Stimulated activated naive CD4-positive, alpha-beta T cell (primary cell): ENCODE data around the gene CPNE1.

ENCODE experiments used
- DNase-seq, 6 experiments: peaks; one replicate each; lab custom pipeline; 2025; lab: John Stamatoyannopoulos, UW

CPNE1 gene

DNA sequence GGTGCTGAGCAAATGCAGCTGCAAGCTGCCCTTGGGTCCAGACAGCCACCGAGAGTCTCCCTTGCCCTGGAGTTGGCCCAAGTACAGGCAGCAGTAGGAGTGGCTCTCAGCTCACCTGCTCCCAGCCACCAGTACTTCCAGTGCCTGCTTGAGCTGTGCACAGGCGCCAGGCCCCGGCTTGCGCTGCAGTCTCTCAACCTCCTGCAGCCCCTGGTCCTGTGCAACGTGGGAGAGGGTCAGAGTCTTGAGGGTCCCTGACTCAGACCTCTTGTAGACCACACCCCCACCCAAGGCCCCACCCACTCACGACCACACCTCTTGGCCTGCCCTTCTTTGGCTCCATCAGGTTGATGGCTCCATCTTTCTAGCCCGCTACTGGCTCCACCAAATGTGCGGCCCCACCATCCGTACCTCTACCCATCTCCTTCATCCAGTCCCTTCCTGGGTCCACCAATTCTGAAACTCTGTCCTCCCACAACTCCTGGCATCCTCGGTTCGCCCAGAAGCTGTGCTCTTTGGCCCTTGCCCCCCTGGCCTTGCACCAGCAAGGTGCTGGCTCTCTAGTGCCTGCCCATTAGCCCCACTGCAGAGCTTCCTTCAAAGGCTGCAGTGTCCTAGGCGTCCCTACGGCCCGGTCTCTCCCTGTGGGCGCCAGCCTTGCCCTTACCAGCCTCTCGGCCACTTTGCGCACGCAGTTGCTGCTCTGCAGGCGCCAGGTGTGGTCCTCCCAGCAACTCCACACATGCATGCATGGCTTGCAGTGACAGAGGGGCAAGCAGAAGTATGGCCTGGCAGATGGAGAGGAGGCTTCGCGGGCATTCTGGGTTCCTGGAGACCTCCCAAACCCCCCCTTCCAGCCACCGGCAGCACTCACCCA is 65.6 kb downstream of the CPNE1 start:
- DNase-seq = no peak

DNA sequence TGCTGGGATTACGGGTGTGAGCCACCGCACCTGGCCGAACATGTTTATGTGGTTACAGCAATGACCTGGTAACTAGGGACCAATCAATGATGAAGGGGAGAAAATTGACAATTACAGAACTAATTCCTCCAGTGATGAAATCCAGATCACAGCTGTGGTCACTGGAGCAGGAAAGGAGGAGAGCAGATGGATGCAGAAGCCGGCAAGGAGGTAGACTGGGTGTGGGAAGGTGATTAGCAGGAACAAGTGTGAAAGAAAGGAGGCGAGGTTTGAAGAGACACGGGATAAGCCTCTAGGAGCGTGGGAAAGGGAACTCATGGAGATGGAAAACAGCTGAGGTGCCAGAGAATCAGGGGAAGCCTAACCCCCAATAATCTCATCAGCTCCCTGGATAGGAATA is 66.2 kb downstream of the CPNE1 start:
- no peak for DNase-seq

DNA sequence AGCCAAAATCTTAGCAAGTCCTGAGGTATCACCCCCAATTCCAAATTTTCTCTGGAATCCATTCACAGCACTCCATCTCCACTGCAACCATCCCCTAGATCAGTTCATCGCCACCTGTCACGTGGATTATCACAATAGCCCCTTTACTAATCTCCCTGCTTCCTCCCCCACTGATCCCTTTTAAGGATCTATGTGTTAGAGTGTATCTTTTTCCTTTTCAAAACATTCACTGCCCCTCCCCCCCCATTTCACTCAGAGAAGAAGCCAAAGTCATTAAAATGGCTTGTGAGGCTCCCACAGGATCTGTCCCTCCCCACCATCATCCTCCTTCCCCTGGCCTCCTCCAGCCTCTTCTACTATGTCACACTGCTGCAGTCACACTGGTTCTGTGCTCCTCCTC is 67.5 kb downstream of the CPNE1 start:
- DNase-seq = no peak

DNA sequence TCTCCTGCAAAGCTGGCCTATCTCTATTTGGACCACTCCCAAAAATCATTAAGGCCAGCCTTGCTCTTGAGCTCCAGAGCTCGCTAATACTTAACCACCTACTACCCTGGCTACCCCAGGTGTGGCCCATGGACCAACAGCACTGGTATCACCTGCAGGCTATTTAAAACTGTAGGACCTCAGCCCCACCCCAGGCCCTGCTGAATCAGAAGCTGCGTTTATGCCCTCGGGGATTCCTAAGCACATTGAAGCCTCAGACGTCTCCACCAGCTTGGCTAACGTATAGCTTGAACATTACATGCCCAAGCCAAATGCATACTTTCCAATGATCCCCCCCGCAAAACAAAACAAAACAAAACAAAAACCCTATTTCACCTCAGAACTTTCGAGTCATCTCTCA is 68.8 kb downstream of the CPNE1 start:
- no peak for DNase-seq

DNA sequence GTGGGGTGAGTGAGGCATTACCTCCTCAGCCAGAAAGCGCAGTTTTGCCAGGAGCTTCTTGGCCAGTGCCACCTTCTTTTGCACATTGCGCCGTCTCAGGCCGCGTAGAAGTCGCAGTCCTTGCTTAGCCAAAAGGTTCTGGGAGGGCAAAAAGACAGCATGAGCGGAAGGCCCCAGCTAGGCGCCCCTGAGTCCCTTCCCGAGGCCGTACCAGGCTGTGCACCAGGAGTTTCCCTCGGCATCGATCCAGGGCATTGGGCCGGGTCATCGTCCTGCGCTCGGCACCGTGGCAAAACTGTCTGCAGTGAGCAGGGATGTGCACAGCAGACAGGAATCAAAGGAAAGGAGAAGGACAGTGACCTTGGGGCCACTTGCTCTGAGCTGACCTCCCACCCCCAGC is 69.2 kb downstream of the CPNE1 start:
- DNase-seq = no peak

DNA sequence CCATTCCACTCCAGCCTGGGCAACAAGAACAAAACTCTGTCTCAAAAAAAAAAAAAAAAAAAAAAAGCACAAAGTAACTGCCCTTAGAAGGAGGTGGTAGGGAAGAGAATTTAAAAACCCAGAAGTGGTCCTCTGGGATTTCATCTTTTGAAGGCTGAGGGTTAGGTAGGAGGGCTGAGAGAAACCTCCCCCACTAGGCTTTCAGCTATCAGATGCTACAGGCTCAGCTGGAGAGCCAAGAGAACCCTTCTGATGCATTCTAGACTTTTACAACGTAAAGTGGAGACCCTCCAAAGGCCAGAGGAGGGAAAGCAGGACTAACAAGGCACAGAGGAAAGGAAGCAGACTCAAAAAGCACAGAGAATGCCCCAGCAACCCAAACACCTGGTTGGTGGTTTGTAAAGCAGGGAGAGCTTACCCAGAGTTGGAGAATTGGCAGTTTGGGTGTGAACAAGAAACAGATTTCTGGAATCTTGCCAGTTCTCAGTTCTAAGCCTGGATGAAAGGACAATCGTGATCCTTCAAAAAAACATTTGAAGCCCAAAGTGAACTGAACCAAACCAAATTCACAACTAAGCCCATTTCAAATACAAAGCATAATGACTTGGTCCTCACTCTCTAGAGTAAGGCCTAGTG is 72.2 kb downstream of the CPNE1 start:
- DNase-seq = no peak

DNA sequence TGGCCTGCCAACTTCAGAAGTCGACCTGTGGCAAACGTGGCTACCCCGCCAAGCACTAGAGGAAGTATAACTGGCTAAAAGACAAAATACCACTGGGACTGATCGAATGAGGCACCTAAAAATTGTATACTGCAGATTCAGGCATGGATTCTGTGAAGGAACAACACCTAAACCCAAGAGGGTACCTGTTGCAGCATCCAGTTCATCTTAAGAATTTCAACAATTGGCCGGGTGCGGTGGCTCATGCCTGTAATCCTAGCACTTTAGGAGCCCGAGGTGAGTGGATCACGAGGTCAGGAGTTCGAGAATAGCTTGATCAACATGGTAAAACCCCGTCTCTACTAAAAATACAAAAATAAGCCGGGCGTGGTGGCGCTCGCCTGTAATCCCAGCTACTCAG is 76.3 kb downstream of the CPNE1 start:
- DNase-seq = no peak

DNA sequence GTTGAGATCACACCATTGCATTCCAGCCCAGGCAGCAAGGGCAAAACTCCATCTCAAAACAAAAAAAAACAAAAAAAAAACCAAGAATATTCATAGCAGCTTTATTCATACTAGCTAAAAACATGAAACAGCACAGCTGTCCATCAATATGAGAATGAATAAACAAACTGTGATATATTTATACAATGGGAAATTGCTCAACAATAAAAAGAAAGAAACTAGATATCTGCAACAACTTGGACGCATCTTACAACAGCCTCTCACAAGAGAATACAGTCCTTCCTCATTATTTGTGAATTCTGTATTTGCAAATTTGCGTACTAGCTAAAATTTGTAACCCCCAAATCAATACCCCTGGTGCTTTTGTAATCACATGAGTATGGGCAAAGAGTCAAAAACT is 77.3 kb downstream of the CPNE1 start:
- no peak for DNase-seq

DNA sequence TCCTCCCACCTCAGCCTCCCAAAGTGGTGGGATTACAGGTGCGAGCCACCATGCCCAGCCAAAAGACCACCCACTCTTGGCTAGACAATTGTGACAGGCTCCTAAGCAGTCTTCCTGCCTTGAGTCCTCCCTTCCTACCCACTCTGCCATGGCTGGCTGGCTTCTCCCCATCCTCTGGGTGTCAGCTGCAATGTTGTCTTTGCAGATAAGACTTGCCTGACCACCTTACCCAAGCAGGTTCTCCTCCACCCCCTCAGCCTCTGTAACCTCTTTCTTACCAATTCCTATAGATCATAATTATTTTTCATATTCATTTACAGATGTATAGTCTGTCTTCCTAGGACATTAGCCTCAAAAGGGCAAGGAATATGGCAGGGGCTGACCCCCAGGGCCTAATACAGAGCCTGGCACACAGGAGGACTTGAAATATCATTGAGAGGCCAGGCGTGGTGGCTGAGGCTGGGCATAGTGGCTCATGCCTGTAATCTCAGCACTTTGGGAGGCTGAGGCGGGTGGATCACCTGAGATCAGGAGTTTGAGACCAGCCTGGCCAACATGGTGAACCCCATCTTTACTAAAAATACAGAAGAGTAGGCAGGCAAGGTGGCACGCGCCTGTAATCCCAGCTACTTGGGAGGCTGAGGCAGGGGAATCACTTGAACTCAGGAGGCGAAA is 77.8 kb downstream of the CPNE1 start:
- DNase-seq = no peak

DNA sequence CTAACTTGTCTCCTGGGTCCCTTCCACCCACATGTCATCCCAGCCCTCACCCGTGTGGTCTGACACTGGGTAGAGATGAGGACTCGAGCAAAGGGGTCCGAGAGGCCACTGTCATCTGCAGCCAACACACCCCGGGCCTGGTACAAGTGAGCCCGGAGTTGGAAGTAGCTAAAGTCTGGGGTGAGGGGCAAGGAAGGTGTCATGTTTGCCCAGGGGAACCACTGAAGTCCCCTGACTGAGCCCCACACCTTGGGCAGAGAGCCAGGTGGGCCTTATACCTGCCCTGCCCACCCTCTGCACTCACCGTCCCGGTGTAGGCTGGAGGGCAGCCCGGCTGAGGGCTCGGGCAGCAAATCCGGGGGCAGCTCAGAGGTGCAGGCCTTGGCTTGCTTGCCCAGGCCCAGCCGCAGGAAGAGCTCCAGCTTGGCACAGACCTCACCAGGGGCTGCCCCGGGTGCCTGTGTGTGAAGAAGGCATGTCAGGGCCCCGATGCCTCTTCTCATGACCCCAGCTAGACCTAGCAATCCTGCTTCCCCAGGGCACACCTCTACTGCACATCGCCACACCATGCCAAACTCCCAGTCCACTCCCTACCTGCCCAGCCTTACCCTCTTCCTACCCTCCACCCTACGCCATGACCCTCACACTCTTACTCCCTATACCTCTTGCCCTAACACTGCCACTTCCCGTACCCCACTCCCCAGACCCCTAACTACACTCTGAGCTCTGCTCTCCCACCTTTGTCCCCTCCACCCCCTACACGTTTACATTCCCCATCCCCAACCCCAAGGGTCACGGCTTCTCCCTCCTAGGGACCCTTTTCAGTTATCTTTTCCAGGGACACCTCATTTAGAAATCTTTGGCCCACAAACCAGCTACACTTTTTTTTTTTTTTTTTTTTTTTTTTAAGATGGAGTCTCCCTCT is 80.8 kb downstream of the CPNE1 start:
- DNase-seq = no peak

DNA sequence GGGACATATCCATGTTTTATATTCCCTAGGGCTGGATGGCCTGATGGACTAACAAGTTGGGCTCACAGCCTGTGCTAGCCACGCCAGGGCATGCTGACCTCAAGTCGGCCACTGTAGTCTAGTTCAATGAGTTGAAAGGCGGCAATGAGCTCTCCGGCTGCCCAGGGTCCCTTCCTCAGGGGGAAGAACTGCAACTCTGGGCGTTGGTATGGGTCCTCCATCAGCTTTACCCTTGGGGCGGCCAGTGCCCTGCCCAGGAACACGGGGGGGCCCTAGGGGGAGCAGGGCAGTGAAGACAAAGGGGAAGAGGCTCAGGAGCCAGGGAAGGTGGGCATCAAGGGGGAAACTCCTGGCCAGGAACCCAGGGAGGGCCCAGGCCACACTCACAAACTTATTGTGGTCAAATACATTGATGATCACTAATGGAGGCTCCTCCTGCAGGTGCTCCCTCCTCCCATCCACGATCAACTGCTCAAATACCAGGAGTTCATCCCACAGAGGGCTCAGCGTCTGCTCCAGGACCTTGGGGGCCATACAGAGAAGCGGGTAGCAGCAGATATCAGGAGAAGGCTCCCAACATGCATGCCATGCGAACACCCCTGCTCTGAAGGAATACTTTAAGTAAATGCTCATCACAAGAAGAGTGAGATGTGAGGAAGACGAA is 81.8 kb downstream of the CPNE1 start:
- no peak for DNase-seq

DNA sequence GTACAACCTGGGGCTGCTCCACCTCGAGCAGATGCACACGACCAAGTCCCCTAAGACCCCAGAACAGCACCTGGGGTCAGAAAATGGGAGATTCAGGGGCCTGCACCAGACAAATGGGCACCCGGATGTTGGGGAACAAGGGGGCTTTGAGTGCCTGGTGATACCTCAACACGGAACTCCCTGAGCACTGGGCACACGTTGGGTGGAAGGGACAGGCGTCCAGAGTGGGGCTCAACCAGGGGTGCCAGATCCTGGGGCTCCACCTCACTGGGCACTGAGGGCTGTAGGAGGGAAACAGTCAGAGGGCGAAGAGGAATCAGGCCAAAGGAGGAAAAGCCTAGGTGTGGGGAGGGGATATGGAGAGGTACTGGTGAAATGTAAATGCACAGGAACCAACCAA is 82.6 kb downstream of the CPNE1 start:
- no peak for DNase-seq

DNA sequence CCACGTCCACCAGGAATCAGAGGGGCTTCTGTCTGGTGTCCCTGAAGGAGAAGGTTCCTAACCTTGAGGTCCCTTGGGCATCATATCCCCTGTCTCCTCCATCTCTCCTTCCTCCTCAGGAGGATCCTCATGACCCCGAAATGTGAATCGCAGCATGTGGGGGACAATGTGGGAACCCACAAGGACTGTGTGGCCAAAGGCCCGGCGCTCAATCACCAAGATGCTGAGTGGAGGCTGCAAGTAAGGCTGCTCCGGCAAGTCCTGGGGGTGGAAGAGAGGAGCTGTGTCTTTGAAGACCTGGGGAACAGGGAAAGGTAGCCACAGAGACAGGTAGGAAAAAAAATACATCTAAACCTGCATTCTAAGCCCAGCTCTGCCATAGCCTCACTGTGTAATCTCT is 85.5 kb downstream of the CPNE1 start:
- DNase-seq = no peak

DNA sequence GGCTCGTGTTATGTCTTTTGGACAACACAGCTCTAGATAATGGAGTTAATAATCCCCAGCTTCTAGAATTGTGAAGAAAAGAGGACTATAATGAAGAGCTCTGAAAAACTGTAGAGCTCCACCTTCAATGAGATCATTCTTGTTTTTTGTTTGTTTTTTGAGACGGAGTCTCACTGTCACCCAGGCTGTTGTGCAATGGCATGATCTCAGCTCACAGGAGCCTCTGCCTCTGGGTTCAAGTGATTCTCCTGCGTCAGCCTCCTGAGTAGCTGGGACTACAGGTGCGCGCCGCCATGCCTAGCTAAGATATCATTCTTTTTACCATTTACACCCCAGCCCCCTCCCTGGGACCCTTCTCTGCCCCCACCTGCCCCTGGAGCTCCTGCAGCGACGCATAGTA is 86.2 kb downstream of the CPNE1 start:
- no peak for DNase-seq

DNA sequence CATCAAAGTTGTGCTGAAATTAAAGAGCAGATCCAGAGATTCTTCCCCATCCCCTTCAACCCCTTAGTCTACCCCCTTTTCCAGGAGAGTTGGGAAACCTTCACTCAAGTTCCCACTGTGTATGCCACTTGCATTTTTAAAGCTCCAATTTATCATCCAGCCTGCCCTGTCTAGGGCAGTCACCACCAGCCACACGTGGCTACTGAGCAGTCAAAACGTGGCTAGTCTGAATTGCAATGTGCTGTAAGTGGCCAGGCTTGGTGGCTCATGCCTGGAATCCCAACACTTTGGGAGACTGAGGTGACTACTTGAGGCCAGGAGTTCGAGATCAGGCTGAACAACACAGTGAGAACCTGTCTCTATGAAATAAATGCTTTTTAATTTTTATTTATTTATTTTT is 87.9 kb downstream of the CPNE1 start:
- no peak for DNase-seq
